HG02571 (cell line): ENCODE measurements around the gene CDC42BPB.

ENCODE experiments used
- ATAC-seq: cut with Tn5 transposase; IDR thresholded peaks from one replicate; pipeline ENCODE4 v1.9.1; 2021; ENCODE audit warnings: mild to moderate bottlenecking, moderate library complexity; ENCODE audit not compliant: unreplicated experiment

Gene CDC42BPB

GRCh38 chr14:102883089-102883541 lies 174.2 kb downstream of the CDC42BPB start:
- no peak for ATAC-seq
